Thoracic aorta (tissue), 2 donors: ENCODE data around the gene SPDYE17. TPM values are rescaled to one million over a fixed set of nuclear protein-coding genes. Genes with fewer than 3 reads are reported as not detected.
"Not testable (repeated sequence)": the region's sequence is repeated elsewhere in the genome, so short reads cannot be mapped to it uniquely, and the experiment has no call there.

Experiments
- ATAC-seq: fragments of 150-250 bp; one replicate; pipeline ENCODE4 v1.8.0; 2017; ENCODE audit warnings: low read depth; ENCODE audit not compliant: insufficient number of reproducible peaks, low FRiP score
- DNase-seq: peaks from one replicate; pipeline ENCODE4 v3.0.0-alpha.2; 2020; ENCODE audit warnings: low spot score
- H3K27ac ChIP-seq, 2 donors: fragments of 200-600 bp; sonication (generic); 1 replicate in 1 of 2; 2 replicates in 1 of 2; pipeline ENCODE4 v1.5.1; 2016; ENCODE audit warnings: mild to moderate bottlenecking in 2 of 2, moderate library complexity in 2 of 2
- H3K27me3 ChIP-seq: fragments of 200-600 bp; sonication (generic); replicated peaks from 2 replicates; pipeline ENCODE4 v1.6.0; 2016; ENCODE audit warnings: mild to moderate bottlenecking; ENCODE audit not compliant: insufficient read depth
- H3K36me3 ChIP-seq: fragments of 200-600 bp; sonication (generic); one replicate; pipeline ENCODE4 v1.5.1; 2016
- H3K4me1 ChIP-seq, 2 donors: fragments of 200-600 bp; sonication (generic); 1 replicate in 1 of 2; 2 replicates in 1 of 2; pipeline versions ENCODE4 v1.5.1 to v1.6.0; 2016; ENCODE audit warnings: low read depth in 2 of 2, mild to moderate bottlenecking in 1 of 2; ENCODE audit not compliant: control insufficient read depth in 1 of 2
- H3K4me3 ChIP-seq: fragments of 200-600 bp; sonication (generic); 2 replicates; pipeline ENCODE4 v1.5.1; 2016; ENCODE audit warnings: mild to moderate bottlenecking
- H3K9me3 ChIP-seq: fragments of 200-600 bp; sonication (generic); 2 replicates; pipeline ENCODE4 v1.5.1; 2016
- total RNA-seq, 2 donors: library from RNA; depleted of rRNA; stranded (reverse); fragments of >200 nt; gene quantifications; one replicate each; pipeline versions ENCODE4 v1.1.0 to v1.2.3, GENCODE V29; 2016

Gene SPDYE17, protein sequence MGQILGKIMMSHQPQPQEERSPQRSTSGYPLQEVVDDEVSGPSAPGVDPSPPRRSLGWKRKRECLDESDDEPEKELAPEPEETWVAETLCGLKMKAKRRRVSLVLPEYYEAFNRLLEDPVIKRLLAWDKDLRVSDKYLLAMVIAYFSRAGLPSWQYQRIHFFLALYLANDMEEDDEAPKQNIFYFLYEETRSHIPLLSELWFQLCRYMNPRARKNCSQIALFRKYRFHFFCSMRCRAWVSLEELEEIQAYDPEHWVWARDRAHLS
- total RNA-seq, result not detected

DNA sequence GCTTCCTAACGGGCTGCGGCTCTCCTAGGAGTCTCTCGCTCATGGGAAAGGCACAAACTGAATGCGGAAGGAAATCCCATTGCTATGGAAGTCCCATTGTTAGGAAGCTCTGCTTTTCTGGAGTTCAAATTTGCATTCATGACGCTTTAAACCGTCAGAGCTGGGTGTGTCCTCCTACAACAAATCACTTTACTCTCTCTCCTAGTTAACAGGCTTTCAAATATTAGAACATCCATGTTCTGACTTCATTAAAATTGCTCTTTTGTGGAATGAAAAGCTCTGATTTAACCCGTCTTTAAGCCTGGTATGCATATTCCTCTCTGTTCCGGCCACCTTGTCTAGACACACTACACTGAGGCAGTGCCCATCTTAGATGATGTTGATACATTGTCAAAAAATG, at the start of gene SPDYE17:
TSS of gene SPDYE17 (minus strand) at position 101 of the 400 bp plus-strand sequence. CDS start 1,791 bp downstream, outside the sequence.
- H3K4me3 ChIP-seq, H3K27me3 ChIP-seq, ATAC-seq, H3K9me3 ChIP-seq, DNase-seq, H3K36me3 ChIP-seq, H3K4me1 ChIP-seq, H3K27ac ChIP-seq: not testable (repeated sequence)

DNA sequence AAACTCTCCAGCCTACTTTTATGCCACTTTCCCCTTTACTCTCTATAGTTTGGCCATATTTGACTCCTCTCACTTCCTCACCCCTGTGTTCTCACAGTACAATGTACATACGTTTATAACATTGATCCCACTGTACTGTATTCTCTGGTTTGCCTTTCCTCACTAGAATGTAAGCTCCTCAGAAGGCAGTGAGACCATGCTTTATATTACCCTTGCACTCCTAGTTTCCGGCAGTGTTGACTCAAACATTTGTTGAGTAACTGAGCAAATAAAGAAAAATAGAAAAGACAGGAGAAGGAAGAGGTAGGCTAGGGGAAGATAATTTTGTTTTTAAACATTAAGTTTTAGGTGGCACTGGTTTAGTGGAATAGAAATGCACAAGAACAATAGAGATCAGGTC, 48.1 kb upstream of the SPDYE17 start:
- H3K4me3 ChIP-seq, H3K36me3 ChIP-seq, DNase-seq, H3K9me3 ChIP-seq, ATAC-seq, H3K27ac ChIP-seq, H3K4me1 ChIP-seq, H3K27me3 ChIP-seq: not testable (repeated sequence)

DNA sequence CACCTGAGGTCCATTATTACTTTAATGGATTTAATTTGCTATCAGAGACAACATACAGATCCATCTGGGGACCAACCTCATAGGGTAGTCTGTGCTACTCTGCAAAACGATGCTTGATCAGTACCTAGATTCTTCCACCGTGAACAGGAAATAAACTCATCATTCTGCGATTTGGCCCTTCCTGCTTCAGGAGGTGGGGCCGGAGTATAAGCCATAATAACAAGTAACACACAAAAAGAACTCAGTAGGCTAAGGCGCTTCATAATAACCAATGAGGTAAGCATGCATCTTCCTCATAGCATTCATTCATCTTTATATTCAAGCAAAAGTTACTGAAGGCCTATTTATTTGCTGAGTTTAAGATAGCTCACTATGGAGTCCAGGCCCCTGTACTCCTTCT, 47.5 kb upstream of the SPDYE17 start:
- not testable (repeated sequence) for H3K9me3 ChIP-seq, ATAC-seq, H3K36me3 ChIP-seq, H3K27ac ChIP-seq, H3K4me1 ChIP-seq, H3K27me3 ChIP-seq, DNase-seq, H3K4me3 ChIP-seq

DNA sequence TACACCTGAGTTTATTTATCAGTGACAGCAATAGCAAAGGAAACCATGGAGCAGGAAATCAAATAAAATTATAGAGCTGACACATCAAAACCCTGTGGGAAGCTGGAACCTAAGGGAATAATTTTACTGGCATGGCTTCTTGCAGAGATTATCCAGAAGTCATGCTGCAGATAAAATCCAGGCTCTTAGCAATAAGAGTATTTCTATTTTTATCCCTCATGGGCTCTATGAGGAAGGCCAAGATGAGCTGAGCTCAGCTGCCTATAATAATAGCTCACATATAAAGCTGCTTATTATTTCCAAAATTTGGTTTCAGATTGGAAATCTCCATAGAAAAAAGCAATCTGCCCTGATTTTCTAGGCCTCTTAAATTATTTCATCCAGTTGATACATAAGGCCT, 47.0 kb upstream of the SPDYE17 start:
- H3K4me1 ChIP-seq, DNase-seq, H3K36me3 ChIP-seq, H3K27me3 ChIP-seq, H3K27ac ChIP-seq, ATAC-seq, H3K9me3 ChIP-seq, H3K4me3 ChIP-seq: not testable (repeated sequence)

DNA sequence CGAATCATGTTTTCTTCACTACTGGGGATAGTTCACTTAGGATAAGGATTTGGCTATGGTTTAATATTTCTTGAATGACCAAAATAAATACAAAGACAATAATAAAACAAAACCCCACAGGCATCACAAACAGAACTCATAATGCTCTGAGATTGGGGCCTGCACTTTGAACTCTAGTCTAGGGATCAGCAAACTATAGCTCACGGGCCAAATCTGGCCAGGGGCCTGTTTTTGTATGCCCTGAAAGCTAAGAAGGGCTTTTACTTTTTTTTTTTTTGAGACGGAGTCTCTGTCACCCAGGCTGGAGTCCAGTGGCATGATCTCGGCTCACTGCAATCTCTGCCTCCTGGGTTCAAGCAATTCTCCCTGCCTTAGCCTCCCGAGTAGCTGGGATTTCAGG, 44.9 kb upstream of the SPDYE17 start:
- H3K4me1 ChIP-seq, DNase-seq, H3K36me3 ChIP-seq, ATAC-seq, H3K27me3 ChIP-seq, H3K9me3 ChIP-seq, H3K4me3 ChIP-seq, H3K27ac ChIP-seq: not testable (repeated sequence)

DNA sequence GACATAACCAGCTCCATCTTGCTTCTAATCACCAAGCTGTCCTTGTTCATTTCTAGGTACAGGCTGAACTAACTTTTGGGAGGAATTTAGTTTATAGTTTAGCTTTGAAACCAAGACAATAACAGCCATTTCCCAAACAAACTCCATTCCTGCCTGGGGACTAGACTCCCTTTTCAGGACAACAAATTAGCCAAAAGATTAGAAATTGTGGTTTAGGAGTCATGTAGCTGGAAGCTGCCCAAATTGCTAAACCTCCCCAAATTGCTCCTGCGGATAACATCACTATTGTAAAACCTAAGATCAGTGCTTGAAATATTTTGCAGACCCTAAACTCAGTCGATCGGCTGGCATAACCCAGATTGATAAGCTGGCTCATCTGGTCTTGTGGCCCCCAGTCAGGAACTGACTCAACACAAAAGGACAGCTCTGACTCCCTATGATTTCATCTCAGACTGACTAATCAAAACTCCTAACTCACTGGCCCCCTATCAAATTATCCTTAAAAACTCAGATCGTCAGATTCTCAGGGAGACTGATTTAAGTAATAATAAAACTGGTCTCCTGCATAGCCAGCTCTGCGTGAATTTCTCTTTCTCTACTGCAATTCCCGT, 42.7 kb upstream of the SPDYE17 start:
- not testable (repeated sequence) for H3K27ac ChIP-seq, ATAC-seq, H3K9me3 ChIP-seq, H3K4me3 ChIP-seq, H3K4me1 ChIP-seq, H3K27me3 ChIP-seq, DNase-seq, H3K36me3 ChIP-seq

DNA sequence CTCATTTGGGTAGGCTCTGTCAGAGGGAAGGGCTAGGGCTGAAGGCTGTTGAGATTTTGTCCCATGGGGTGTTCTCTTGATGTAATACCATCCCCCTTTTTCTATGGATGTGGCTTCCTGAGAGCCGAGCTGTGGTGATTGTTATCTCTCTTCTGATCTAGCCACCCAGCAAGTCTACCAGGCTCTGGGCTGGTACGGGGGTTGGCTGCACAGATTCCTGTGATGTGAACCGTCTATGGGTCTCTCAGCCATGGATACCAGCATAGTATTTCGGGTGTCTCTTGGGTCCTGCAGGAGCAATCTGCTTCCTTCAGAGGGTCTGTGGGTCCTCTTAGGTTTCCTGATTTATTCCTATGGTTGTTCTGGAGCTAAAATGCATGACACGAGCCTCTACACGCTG, 38.9 kb upstream of the SPDYE17 start:
- H3K4me3 ChIP-seq, H3K27me3 ChIP-seq, DNase-seq, H3K27ac ChIP-seq, H3K9me3 ChIP-seq, ATAC-seq, H3K4me1 ChIP-seq, H3K36me3 ChIP-seq: not testable (repeated sequence)

DNA sequence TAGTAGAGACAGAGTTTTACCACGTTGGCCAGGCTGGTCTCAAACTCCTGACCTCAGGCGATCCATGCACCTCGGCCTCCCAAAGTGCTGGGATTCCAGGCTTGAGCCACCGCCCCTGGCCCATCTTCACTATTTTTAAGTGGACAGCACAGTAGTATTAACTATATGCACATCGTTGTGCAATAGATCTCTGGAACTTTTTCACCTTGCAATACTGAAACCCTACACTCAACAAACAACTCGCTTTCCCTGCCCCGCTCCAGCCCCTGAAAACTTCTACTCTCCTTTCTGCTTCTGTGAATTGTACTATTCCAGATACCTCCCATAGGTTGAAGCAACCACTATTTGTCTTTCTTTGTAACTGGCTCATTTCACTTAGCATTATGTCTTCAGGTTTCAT, 33.7 kb upstream of the SPDYE17 start:
- DNase-seq, H3K4me3 ChIP-seq, H3K27ac ChIP-seq, H3K4me1 ChIP-seq, H3K9me3 ChIP-seq, ATAC-seq, H3K27me3 ChIP-seq, H3K36me3 ChIP-seq: not testable (repeated sequence)

DNA sequence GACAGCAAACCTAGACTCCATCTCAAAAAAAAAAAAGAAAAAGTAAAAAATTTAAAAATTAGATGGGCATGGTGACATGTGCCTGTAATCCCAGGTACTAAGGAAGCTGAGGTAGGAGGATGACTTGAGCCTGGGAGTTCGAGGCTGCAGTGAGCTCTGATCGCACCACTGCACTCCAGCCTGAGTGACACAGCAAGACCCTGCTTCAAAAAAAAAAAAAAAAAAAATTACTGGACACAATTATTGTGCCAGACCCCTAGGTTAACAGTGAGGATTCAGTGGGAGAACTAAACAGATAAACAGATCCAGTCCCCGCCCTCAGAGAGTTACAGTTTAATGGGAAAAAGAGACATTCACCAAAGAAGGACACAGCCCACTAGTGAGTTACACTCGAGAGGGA, 31.6 kb upstream of the SPDYE17 start:
- H3K27ac ChIP-seq, ATAC-seq, DNase-seq, H3K9me3 ChIP-seq, H3K36me3 ChIP-seq, H3K4me3 ChIP-seq, H3K4me1 ChIP-seq, H3K27me3 ChIP-seq: not testable (repeated sequence)

DNA sequence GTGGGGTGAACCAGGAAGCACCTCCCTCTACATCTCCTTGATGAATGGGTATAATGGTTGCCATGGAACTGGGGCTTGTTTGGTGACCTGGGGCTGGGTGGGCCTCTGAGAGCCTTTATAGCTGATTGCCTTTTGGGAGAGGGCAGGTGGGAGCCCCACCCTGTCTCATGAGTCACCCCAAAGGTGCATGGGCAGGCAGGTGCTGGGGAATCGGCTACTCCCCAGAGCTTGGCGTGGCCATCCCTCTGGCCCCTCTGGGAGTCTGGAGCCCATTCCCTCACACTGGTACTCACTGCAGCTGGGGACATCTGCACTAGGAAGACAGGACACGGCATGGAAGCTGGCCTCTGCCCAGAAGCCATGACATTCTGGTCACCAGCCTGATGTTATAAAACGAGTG, 30.4 kb upstream of the SPDYE17 start, which contains the start of gene SPDYE18:
TSS of gene SPDYE18 (minus strand) at position 2 of the 400 bp plus-strand sequence. CDS start 2,046 bp downstream, outside the sequence.
- not testable (repeated sequence) for H3K36me3 ChIP-seq, H3K4me1 ChIP-seq, DNase-seq, ATAC-seq, H3K27me3 ChIP-seq, H3K9me3 ChIP-seq, H3K27ac ChIP-seq, H3K4me3 ChIP-seq

DNA sequence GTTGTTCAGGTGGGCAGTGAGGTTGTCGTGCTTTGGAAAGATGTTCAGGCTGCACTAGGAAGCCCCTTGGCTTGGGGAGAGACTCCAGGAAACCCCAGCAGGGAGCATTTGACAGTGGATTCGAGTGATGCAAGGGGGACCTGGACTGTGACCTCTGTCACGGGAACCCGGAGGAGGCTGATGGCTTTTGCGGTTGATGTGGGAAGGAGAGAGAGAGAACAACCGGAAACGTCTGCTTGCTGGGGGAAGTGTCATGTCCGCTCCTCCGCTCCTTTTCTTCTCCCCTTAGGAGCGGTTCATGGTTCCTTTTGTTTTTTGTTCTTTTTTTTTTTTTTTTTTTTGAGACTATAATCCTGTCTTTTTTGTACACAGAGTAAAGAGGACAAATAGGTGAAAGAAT, 5.8 kb downstream of the SPDYE17 start:
- not testable (repeated sequence) for H3K9me3 ChIP-seq, H3K27ac ChIP-seq, DNase-seq, H3K4me1 ChIP-seq, H3K4me3 ChIP-seq, H3K27me3 ChIP-seq, ATAC-seq, H3K36me3 ChIP-seq

DNA sequence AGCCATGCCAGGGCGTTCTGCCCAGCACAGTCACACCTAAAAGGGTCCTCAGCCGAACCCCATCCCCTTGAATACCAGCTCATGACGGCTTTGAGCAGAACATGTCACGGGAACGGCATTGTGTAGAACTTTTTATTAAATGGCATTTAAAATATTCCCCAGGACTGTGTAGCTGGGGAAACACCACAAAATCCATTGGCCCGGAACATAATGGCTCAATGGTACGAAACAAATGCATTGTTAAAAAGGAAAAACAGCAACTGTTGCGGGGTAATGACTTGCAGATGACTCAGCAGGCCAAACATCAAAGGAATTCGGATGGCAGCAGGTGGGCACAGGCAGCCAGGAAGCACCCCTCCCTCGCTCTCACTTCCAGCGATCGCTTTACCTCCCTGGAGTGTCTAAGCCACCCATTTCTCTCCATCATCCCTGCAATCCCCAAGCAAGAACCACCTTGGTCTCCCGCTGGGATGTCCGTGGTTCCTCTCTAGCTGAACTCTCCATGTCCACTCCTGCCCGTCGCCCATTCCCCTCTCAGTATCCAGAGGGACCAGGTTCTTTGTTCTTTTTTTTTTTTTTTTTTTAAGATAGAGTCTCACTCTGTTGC, 22.0 kb downstream of the SPDYE17 start:
- H3K27me3 ChIP-seq, ATAC-seq, H3K9me3 ChIP-seq, H3K4me3 ChIP-seq, H3K36me3 ChIP-seq, H3K27ac ChIP-seq, H3K4me1 ChIP-seq, DNase-seq: not testable (repeated sequence)
